ENCODE results near the gene C2CD3. TPM values are rescaled to one million over a fixed set of nuclear protein-coding genes. Genes with fewer than 3 reads are reported as not detected.

C2CD3 gene
- total RNA-seq, 4 donors from 2014 or later: 28.2 to 46.9 (median 35.1) TPM

DNA sequence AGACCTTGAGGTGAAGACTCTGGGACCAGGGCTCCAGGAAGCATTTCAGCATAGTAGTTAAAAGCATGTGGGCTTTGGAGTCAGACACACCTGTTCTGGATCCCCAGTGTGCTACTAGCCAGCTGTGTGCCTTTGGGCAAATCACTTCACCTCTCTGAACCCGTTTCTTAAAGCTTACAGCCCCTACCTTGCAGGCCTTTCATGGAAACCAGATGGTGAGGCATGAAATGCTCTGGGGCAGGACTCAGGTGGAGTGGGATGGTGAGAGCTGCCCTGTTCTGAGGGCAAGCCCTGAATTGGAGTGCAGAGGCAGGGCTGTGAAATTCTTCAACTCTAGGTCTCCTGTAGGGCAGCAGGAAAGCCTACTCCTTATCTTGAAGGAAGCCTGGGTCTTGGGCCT is 198.6 kb downstream of the C2CD3 start:
- Histone ChIP-seq H3K4me1 (peaks cover 0 to 18% (median 10%) of the 10 kb centered on the region in 4 donors), H3K4me3 (no peak overlapping the region), H3K36me3 (peaks cover 0 to 28% (median 4%) of the 10 kb centered on the region in 3 donors), H3K27ac (peak overlapping the region in 1 of 4 donors; percentile 27), H3K27me3 (no peaks in the 10 kb centered on the region), H3K9me3 (no peaks in the 10 kb centered on the region)
- TF ChIP-seq CTCF (IDR thresholded peaks at IDR 0.05) (no peak), POLR2A (IDR thresholded peaks at IDR 0.05) (no peak), EP300 (IDR thresholded peaks at IDR 0.05) (no peak)
- WGBS, 2 donors: 67 to 83% methylated on average over 1 of the region's 1 CpG
- DNase-seq (ENCODE audit: low spot score in 2 of 2): no peak

- Histone ChIP-seq H3K36me3 (peaks cover 0 to 20% (median 0%) of the 10 kb centered on the region in 3 donors), H3K27me3 (no peaks in the 10 kb centered on the region), H3K4me1 (peaks cover 0 to 18% (median 10%) of the 10 kb centered on the region in 4 donors), H3K4me3 (no peak overlapping the region), H3K9me3 (no peaks in the 10 kb centered on the region), H3K27ac (no peak overlapping the region)
- DNase-seq (ENCODE audit: low spot score in 2 of 2): no peak
- TF ChIP-seq CTCF (IDR thresholded peaks at IDR 0.05) (no peak), EP300 (IDR thresholded peaks at IDR 0.05) (no peak), POLR2A (IDR thresholded peaks at IDR 0.05) (no peak)
- 88 to 93% methylated on average over 6 of the region's 6 CpGs for WGBS, 2 donors
Measured at GRCh38 chr11:73971175-73971719, 199.6 kb downstream of the C2CD3 start.

DNA sequence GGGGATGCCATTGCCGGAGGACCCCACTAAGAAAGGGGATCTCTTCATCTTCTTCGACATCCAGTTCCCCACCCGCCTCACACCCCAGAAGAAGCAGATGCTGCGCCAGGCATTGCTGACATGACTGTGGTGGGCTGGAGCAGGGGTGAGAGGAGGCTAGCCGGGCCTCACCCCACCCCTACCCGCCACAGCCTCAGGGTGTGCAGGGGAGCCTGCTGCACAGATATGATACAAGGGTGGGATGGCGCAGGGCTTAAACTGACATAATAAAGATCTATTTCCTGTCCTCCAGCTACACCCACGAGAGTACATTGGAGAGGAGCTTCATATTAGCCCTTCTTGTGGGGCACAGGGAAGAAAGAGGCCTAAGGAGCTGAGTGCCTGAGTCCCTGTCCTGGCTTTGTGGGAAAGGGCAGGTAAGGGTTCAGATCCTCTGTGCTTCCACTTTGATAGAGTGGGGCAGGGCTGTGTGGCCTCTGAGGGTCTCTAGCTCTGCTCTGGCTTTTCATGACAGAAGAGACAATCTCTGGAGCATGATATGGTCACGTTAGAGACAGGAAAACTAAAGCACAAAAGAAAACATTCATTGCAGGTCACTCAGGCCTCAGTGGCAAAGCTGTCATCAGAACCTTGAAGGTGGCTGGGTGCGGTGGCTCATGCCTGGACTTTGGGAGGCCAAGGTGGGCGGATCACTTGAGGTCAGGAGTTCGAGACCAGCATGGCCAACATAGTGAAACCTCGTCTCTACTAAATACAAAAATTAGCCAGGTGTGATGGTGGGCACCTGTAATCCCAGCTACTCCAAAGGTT is 200.6 kb downstream of the C2CD3 start:
- WGBS, 2 donors: 76 to 79% methylated on average over 10 to 13 of the region's 13 CpGs
- no peak for DNase-seq (ENCODE audit: low spot score in 2 of 2)
- peaks cover 0 to 9% (median 0%) of the 10 kb centered on the region in 3 donors for H3K36me3 ChIP-seq
- TF ChIP-seq CTCF (IDR thresholded peaks at IDR 0.05) (no peak), EP300 (IDR thresholded peaks at IDR 0.05) (no peak), POLR2A (IDR thresholded peaks at IDR 0.05) (no peak)
- no peaks in the 10 kb centered on the region for H3K9me3 ChIP-seq
- H3K27me3 ChIP-seq: no peaks in the 10 kb centered on the region
- peaks cover 0 to 18% (median 10%) of the 10 kb centered on the region in 4 donors for H3K4me1 ChIP-seq
- no peak overlapping the region for H3K27ac ChIP-seq
- H3K4me3 ChIP-seq: no peak overlapping the region

DNA sequence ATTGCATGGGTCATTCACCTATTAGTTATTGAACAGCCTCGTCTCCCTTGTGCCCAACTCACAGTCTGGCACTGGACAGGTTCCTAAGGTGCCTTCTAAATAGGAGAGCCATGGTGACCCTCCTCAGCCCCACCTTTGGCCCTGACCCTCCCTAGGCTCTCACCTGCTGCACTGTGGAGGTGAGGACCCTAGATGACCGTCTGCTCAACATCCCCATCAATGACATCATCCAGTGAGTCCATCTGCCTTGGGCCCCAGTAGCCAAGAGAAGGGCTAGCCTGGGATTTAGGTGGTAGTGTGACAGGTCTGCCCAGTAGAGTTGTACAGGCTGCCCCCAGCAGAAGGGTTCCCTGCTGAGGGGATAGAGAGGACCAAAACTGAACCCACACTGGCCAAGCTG is 201.7 kb downstream of the C2CD3 start:
- no peak for DNase-seq (ENCODE audit: low spot score in 2 of 2)
- Histone ChIP-seq H3K27ac (no peak overlapping the region), H3K9me3 (no peaks in the 10 kb centered on the region), H3K36me3 (no peaks in the 10 kb centered on the region), H3K27me3 (no peaks in the 10 kb centered on the region), H3K4me1 (peaks cover 0 to 19% (median 8%) of the 10 kb centered on the region in 4 donors), H3K4me3 (no peak overlapping the region)
- WGBS, 2 donors: 70 to 95% methylated on average over 1 to 2 of the region's 2 CpGs
- TF ChIP-seq CTCF (IDR thresholded peaks at IDR 0.05) (no peak), EP300 (IDR thresholded peaks at IDR 0.05) (no peak), POLR2A (IDR thresholded peaks at IDR 0.05) (no peak)

- no peak for TF ChIP-seq CTCF (IDR thresholded peaks at IDR 0.05)
- TF ChIP-seq EP300 (IDR thresholded peaks at IDR 0.05): no peak
- no peak for TF ChIP-seq POLR2A (IDR thresholded peaks at IDR 0.05)
- 91% methylated on average over 15 of the region's 15 CpGs for WGBS, 2 donors
- Histone ChIP-seq H3K27me3 (no peaks in the 10 kb centered on the region), H3K27ac (no peak overlapping the region), H3K36me3 (no peaks in the 10 kb centered on the region), H3K4me1 (peaks cover 0 to 15% (median 3%) of the 10 kb centered on the region in 4 donors), H3K4me3 (no peak overlapping the region), H3K9me3 (no peaks in the 10 kb centered on the region)
- DNase-seq (ENCODE audit: low spot score in 2 of 2): no peak
Measured at GRCh38 chr11:73968356-73968966, 202.3 kb downstream of the C2CD3 start.

Data from tibial nerve (tissue), 4 donors.